Left ventricle myocardium inferior (tissue), 1 donor: Measurements from ENCODE around the gene ALPI. TPM values are rescaled to one million over a fixed set of nuclear protein-coding genes. Genes with fewer than 3 reads are reported as not detected.

ENCODE experiments used
- DNase-seq: peaks from one replicate; pipeline ENCODE4 v3.0.0-alpha.2; 2020
- H3K27ac ChIP-seq: fragments of 200-600 bp; replicated peaks from 2 replicates; pipeline ENCODE4 v1.8.0; 2021
- H3K27me3 ChIP-seq: fragments of 200-600 bp; 2 replicates; pipeline ENCODE4 v1.8.0; 2021; ENCODE audit warnings: low read depth
- H3K36me3 ChIP-seq: fragments of 200-600 bp; 2 replicates; pipeline ENCODE4 v1.8.0; 2021
- H3K4me1 ChIP-seq: fragments of 200-600 bp; 2 replicates; pipeline ENCODE4 v1.8.0; 2021
- H3K4me3 ChIP-seq: fragments of 200-600 bp; 2 replicates; pipeline ENCODE4 v1.8.0; 2021; ENCODE audit warnings: mild to moderate bottlenecking, moderate library complexity
- H3K9me3 ChIP-seq: fragments of 200-600 bp; replicated peaks from 2 replicates; pipeline ENCODE4 v1.8.0; 2021
- CTCF ChIP-seq: fragments of 200-600 bp; IDR thresholded peaks from 2 replicates; pipeline ENCODE4 v1.8.0; 2021; ENCODE audit warnings: antibody characterized with exemption, mild to moderate bottlenecking, borderline replicate concordance
- intact Hi-C: fragments of 100-400 bp; cut with micrococcal nuclease; formaldehyde crosslinking; loops from one replicate; pipeline ENCODE4 v1.11.0; 2022
- total RNA-seq: library from RNA; stranded (reverse); fragmentation: NEBNext Ultra II Directional; extraction: Animal tissue kit (Norgen Biotek cat#: 25700); gene quantifications from one replicate; pipeline ENCODE4 v1.2.1, GENCODE V29; 2021
- donor health status: DM: no; HTN: yes; CAD: no; lungs with severe emphysema.

The ALPI gene
- total RNA-seq, 1 donor from 2014 or later, result not detected

DNA sequence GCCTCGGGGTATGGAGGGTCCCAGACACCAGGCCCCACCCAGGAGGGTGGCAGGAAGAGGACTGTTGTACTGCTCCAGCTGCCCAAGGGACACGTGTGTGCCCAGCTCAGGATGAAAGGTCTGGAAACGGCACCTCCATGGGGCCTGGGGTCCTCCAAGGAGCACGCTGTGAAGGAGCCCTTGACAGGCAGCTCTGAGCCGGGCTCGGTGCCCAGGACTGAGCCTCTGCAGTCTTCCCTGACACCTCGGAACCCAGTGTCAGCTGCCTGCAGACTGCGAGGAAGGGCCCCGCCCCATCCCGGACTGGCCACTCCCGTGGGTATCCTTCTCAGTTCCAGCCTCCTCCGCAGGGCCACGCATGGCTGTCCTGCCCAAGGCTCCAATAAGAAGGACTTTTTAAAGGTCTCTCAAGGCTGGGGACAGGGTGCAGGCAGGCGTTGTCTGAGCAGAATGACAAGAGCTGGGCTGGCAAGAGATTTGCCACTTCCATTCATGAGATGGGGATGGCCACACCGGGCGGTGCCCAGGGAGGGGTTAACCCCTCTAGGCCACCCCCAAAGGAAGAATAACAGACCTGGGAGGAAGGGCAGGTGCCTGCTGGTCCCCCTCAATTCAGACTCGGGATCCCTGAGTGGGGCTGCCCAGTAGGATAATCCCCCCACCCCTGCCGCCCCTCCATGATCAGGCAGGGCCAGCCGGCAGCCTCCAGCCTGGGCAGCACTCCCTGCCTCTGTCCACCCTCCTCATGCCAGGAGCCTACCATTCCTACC lies 22.8 kb downstream of the ALPI start:
- H3K27ac ChIP-seq, result no peak overlapping the region
- intact Hi-C loops, result no loop called here
- no peaks in the 10 kb centered on the region for H3K9me3 ChIP-seq
- TF ChIP-seq CTCF, result no peak
- peak; percentile 12 for DNase-seq
- no peaks in the 10 kb centered on the region for H3K36me3 ChIP-seq
- H3K27me3 ChIP-seq, result peaks cover 96% of the 10 kb centered on the region
- no peaks in the 10 kb centered on the region for H3K4me1 ChIP-seq
- H3K4me3 ChIP-seq, result no peak overlapping the region

GRCh38 chr2:232479341-232480200 lies 23.6 kb downstream of the ALPI start:
- Histone ChIP-seq H3K27ac (no peak overlapping the region), H3K4me1 (no peaks in the 10 kb centered on the region), H3K9me3 (no peaks in the 10 kb centered on the region), H3K4me3 (no peak overlapping the region), H3K27me3 (peaks cover 96% of the 10 kb centered on the region), H3K36me3 (no peaks in the 10 kb centered on the region)
- TF ChIP-seq CTCF, result no peak
- intact Hi-C loops, result no loop called here
- DNase-seq, result peak; percentile 11

DNA sequence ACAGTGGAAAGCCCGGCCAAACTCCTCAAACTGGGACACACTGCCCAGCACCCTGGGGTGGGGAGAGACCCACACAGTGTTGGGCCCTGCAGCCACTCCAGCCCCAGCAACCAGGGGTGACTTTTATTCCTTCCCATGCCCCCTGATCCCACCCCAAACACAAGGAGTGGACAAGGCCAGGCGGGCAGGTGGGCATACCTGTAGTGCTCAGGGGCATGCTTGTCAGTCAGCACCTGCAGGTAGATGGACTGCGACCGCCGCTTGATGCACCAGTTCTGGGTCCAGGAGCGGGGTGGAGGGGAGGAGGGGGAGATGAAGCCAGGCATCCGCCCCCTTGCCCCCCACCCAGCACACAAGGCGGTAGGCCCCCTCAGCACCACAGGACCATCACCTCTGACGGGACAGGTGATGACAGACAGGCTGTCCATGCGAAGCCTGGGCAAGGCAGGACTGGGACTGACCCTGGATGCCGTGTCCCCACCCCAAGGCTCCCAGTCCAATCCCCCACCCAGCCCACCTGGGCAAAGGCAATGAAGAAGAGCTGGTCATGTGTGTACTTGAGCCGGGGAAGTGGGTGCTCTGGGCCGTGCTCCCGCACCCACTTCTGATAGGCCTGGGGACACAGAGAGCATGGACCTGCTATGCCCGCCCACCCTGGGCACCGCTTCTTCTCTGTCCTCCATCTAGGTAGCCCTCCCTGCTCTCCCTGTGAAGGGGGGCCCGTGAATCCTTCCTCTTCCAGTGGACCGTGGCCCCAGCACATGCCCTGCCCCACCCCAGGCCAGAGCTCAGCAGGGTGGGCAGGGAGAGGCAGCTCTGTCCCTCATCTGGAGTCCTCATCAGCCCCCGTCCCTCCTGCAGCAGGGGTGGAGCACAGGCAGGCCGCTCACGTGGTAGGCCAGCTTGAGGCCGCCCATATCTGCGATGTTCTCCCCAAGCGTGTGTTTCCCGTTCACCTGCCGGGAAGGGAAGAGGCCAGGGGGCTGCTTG lies 24.5 kb downstream of the ALPI start:
- no peaks in the 10 kb centered on the region for H3K9me3 ChIP-seq
- no peak overlapping the region for H3K27ac ChIP-seq
- intact Hi-C loops, result no loop called here
- no peak overlapping the region for H3K4me3 ChIP-seq
- H3K4me1 ChIP-seq, result peaks cover 2% of the 10 kb centered on the region
- no peaks in the 10 kb centered on the region for H3K36me3 ChIP-seq
- TF ChIP-seq CTCF, result no peak
- H3K27me3 ChIP-seq, result peaks cover 96% of the 10 kb centered on the region
- peak; percentile 5 for DNase-seq

DNA sequence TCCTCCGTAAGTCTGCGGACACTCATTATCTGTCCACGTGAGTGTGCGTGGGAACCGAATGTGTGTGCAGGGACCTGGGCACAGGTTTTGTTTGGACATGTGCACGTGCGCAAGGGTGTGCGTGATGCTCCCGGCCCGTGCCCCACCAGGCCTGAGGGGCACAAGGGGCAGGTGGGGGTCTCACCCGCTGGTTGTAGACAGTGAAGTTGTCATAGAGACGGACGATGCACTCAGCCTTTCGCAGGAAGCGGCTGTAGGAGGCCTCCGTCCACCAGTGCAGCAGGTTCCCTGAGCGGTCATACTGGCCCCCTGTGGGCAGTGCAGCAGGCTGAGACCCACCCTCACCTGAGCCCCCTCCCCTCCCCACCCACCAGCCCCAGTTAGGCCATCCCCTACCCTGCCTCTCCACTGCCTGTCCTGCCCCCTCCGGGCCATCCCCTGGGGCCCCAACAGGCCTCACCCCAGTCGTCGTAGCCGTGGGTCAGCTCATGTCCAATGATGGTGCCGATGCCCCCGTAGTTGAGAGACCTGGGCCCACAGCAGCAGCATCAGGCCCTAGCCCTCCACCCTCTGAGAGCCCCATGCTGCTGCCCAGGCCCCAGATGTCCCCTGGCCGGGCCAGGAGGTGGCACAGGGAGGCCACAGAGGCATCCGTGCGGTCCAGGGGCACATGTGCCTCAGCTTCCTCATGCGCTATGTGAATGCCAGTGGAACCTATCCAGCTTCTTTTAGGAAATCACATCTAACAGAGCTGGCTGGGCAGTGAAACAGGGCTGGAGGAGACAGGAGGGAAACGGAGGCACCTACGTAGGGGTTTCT lies 25.6 kb downstream of the ALPI start:
- H3K4me1 ChIP-seq, result peaks cover 10% of the 10 kb centered on the region
- peak; percentile 6 for DNase-seq
- intact Hi-C loops, result no loop called here
- peaks cover 96% of the 10 kb centered on the region for H3K27me3 ChIP-seq
- no peak overlapping the region for H3K4me3 ChIP-seq
- H3K36me3 ChIP-seq, result no peaks in the 10 kb centered on the region
- H3K9me3 ChIP-seq, result no peaks in the 10 kb centered on the region
- no peak overlapping the region for H3K27ac ChIP-seq
- no peak for TF ChIP-seq CTCF
